ENCODE data around the gene MIPOL1. TPM values are rescaled to one million over a fixed set of nuclear protein-coding genes. Genes with fewer than 3 reads are reported as not detected.

Gene MIPOL1
- total and polyA plus RNA-seq, 2 of the 4 experiments (the other 2 are of a cell fraction) = 2.7 to 5.9 TPM

DNA sequence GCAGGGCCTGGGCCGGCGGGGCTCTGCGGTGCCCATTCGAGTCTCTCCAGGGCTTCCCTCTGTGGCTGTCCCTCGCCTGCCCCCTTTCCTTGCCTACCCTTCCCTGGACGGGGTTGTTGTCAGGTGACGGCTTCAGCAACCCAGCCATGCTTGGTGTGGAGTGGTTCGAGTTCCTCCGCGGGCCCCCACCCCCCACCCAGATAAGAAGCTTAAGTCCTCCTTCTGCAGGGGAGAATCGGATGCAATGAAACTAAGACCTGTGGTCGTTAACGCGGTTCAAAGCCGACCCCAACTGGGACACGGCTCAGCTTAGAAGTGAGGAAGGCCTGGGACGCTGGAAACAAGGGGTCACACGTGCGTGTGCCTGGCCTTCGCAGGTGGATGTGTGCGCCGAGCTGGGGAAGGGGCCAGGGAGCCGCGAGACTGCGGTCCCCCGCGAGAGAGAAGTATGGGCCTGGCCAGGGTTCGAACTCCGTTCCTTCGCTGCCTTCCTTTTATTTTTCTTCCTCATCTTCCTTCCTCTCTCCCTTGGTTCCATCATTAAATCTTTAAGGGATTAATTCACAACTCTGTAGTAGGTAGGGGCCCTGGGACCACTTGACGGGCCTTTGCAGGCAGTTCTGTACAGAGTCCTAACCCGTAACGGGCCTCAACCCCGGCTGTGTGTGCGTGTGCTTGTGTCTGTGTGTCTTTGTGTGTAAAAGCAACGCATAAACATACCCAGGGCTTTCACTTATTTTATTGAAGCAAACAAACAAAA, 401.2 kb downstream of the MIPOL1 start (continued):
- TF ChIP-seq, protein P1, sequence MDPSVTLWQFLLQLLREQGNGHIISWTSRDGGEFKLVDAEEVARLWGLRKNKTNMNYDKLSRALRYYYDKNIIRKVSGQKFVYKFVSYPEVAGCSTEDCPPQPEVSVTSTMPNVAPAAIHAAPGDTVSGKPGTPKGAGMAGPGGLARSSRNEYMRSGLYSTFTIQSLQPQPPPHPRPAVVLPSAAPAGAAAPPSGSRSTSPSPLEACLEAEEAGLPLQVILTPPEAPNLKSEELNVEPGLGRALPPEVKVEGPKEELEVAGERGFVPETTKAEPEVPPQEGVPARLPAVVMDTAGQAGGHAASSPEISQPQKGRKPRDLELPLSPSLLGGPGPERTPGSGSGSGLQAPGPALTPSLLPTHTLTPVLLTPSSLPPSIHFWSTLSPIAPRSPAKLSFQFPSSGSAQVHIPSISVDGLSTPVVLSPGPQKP (IDR thresholded peaks at IDR 0.05; ENCODE audit: borderline replicate concordance, low read depth, low read length) = no peak
